ENCODE results near the gene NF2.

The NF2 gene

GRCh38 chr22:29626497-29627195 lies 23.2 kb downstream of the NF2 start:
- TF ChIP-seq, protein P1, sequence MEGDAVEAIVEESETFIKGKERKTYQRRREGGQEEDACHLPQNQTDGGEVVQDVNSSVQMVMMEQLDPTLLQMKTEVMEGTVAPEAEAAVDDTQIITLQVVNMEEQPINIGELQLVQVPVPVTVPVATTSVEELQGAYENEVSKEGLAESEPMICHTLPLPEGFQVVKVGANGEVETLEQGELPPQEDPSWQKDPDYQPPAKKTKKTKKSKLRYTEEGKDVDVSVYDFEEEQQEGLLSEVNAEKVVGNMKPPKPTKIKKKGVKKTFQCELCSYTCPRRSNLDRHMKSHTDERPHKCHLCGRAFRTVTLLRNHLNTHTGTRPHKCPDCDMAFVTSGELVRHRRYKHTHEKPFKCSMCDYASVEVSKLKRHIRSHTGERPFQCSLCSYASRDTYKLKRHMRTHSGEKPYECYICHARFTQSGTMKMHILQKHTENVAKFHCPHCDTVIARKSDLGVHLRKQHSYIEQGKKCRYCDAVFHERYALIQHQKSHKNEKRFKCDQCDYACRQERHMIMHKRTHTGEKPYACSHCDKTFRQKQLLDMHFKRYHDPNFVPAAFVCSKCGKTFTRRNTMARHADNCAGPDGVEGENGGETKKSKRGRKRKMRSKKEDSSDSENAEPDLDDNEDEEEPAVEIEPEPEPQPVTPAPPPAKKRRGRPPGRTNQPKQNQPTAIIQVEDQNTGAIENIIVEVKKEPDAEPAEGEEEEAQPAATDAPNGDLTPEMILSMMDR (conservative IDR thresholded peaks at IDR 0.05; ENCODE audit: control insufficient read depth, insufficient read depth, low read depth, low read length): no peak
- DNase-seq (ENCODE audit: low read depth): peak; percentile 96
- no peak overlapping the region for H3K4me3 ChIP-seq (ENCODE audit: control insufficient read depth, low read depth, low read length)

DNA sequence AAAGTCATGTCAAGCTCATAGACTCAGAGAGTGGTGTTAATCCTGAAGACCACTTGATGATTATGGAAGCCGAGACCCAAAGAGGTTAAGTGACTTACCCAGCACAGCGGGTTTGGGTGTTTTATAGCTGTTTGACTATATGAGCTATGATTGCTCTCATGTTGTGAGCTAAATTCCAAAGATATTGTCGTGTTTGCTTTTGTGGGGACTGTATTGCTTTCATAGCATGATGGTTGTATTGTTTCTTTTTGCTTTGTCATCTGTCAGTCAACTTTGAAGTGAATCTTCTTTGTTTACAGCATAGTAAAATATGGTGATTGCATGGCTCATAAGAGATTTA lies 23.7 kb downstream of the NF2 start:
- no peak for DNase-seq (ENCODE audit: low read depth)
- TF ChIP-seq, protein P1 (conservative IDR thresholded peaks at IDR 0.05; ENCODE audit: control insufficient read depth, insufficient read depth, low read depth, low read length): no peak
- no peak overlapping the region for H3K4me3 ChIP-seq (ENCODE audit: control insufficient read depth, low read depth, low read length)

GRCh38 chr22:29628996-29629902 lies 25.8 kb downstream of the NF2 start:
- DNase-seq (ENCODE audit: low read depth): no peak
- no peak overlapping the region for H3K4me3 ChIP-seq (ENCODE audit: control insufficient read depth, low read depth, low read length)
- TF ChIP-seq, protein P1 (conservative IDR thresholded peaks at IDR 0.05; ENCODE audit: control insufficient read depth, insufficient read depth, low read depth, low read length): no peak

GRCh38 chr22:29629903-29630516 lies 26.6 kb downstream of the NF2 start:
- TF ChIP-seq, protein P1 (conservative IDR thresholded peaks at IDR 0.05; ENCODE audit: control insufficient read depth, insufficient read depth, low read depth, low read length): no peak
- no peak overlapping the region for H3K4me3 ChIP-seq (ENCODE audit: control insufficient read depth, low read depth, low read length)
- no peak for DNase-seq (ENCODE audit: low read depth)

DNA sequence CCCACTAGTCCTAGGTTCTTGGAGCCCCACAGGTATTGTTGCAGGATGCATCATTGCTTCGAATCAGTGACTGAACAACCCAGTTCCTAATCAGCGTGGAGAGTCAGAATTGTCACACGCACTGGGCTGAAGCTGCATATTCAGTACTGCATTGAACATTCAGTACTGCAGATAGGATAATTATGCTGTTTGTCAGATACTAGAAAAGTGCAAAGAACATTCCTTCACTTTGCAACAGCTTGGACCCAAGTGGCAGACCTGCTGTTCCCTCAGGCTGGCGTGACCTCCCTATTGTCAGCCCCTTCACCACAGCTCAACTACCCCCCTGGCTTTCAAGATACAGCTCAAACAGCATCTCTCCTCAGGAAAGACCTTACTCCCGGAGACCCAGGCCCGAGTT lies 27.6 kb downstream of the NF2 start:
- TF ChIP-seq, protein P1 (conservative IDR thresholded peaks at IDR 0.05; ENCODE audit: control insufficient read depth, insufficient read depth, low read depth, low read length): no peak
- no peak overlapping the region for H3K4me3 ChIP-seq (ENCODE audit: control insufficient read depth, low read depth, low read length)
- DNase-seq (ENCODE audit: low read depth): no peak

GRCh38 chr22:29631725-29632124 lies 28.3 kb downstream of the NF2 start:
- DNase-seq (ENCODE audit: low read depth): no peak
- no peak overlapping the region for H3K4me3 ChIP-seq (ENCODE audit: control insufficient read depth, low read depth, low read length)
- TF ChIP-seq, protein P1 (conservative IDR thresholded peaks at IDR 0.05; ENCODE audit: control insufficient read depth, insufficient read depth, low read depth, low read length): no peak
